Ammon's horn (tissue), 1 donor: ENCODE data around the gene RHBDL1.

Source experiments
- DNase-seq: peaks from one replicate; pipeline ENCODE4 v3.0.0-alpha.2; 2016; ENCODE audit warnings: low spot score

RHBDL1 gene

GRCh38 chr16:657487-657886, 18.0 kb upstream of the RHBDL1 start:
- DNase-seq = no peak

GRCh38 chr16:658679-659571, 16.5 kb upstream of the RHBDL1 start:
- no peak for DNase-seq

- DNase-seq = no peak
Measured at GRCh38 chr16:659618-660017, 15.9 kb upstream of the RHBDL1 start.

GRCh38 chr16:660132-660458, 15.4 kb upstream of the RHBDL1 start:
- no peak for DNase-seq

DNA sequence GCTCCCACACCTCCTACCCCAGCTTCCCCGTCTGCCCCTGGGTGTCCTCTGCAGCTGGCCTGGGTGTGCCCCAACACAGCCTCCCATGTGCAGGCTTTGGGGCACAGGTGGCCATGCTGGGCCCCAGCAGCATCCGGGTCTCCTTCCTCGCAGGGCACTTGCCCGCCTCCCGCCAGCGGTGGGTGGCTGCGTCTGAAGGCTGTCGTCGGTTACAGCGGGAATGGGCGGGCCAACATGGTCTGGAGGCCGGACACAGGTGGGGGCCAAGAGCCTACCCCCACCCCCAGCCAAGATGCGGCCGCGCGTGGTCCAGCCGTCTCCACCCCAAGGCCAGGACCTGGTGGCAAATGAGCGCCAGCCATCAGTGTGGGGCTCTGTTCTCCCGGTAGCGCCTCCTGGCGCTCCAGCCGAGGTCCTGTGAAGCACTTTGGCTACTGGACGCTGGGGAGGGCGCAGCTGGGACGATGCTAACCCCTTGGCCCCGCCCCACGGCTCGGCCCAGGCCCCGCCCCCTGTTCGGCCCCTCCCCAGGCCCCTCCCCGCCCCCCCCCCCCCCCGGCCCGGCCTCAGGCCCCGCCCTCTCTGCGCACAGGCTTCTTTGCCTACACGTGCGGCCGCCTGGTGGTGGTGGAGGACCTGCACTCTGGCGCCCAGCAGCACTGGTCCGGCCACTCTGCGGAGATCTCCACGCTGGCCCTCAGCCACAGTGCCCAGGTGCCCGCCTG, 14.8 kb upstream of the RHBDL1 start:
- DNase-seq = peak; percentile 94

DNA sequence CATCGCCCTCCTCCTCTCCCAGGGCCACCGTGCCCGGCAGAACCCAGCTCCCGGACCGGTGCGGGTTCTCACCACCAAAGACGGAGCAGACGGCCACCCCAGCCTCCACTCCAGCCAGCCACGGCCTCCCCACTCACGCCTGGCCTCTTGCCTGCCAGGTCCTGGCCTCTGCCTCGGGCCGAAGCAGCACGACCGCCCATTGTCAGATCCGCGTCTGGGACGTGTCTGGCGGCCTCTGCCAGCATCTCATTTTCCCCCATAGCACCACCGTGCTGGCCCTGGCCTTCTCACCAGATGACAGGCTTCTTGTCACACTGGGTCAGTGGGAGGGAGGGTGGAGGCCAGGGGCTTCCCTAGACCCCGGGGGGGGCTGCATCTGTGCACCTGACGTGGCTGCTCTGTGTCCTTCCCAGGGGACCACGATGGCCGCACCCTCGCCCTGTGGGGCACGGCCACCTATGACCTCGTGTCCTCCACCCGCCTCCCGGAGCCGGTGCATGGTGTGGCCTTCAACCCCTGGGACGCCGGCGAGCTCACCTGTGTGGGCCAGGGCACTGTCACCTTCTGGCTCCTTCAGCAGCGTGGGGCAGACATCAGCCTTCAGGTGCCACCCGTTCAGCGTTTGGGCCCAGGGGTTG, 14.2 kb upstream of the RHBDL1 start:
- no peak for DNase-seq

GRCh38 chr16:662095-662494, 13.4 kb upstream of the RHBDL1 start:
- DNase-seq = no peak

GRCh38 chr16:662597-662996, 12.9 kb upstream of the RHBDL1 start:
- no peak for DNase-seq

DNA sequence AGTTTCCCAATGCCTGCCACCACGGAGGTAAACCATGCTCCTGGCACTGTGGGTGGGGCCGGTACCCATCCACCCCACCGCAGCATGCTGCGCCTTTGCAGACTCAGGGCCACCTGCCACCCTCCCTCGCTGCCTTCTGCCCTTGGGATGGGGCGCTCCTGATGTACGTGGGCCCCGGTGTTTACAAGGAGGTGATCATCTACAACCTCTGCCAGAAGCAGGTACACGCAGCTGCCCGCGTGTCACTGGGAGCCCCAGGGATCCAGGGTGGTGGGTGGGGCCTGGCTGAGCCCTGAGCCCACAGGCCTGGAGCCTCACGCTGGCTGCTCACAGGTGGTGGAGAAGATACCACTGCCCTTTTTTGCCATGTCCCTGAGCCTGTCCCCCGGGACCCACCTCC, 8.9 kb upstream of the RHBDL1 start:
- no peak for DNase-seq

GRCh38 chr16:667113-667779, 8.2 kb upstream of the RHBDL1 start:
- no peak for DNase-seq

DNA sequence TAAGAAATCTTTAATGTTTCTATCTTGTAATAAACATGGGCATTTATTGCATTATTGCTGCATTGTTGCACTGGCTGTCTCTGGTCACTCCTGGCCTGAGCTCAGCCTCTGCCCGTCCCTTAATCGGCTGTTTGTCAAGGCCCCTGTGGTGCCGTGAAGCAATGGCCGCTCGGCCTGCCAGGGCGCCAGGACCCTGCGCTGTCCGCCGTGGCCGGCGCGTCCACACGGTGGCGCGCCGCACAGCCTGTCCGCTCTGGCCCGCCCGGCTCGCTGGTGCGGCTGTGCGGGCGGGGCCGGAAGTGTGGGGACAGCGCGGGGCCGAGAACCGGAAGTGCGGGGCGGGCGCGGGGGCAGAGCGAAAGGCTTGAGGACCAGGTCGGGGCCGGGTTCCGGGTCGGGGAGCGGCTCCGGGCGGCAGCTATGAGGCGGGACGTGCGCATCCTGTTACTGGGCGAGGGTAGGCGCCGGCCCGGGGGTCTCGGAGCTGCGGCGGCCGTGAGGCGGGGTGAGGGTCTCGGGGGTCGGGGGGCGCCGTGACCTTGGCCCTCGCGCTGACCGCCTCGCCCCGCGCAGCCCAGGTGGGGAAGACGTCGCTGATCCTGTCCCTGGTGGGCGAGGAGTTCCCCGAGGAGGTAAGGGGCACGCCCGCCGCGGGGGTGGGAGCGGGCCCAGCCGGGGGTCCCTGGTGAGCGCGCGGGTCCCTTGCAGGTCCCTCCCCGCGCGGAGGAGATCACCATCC, 7.5 kb upstream of the RHBDL1 start, which contains the start of gene RHOT2:
TSS of gene RHOT2 (plus strand) at position 353 of the 739 bp plus-strand sequence. CDS start at position 421, 68 bp downstream.
- DNase-seq = peak; percentile 93

DNA sequence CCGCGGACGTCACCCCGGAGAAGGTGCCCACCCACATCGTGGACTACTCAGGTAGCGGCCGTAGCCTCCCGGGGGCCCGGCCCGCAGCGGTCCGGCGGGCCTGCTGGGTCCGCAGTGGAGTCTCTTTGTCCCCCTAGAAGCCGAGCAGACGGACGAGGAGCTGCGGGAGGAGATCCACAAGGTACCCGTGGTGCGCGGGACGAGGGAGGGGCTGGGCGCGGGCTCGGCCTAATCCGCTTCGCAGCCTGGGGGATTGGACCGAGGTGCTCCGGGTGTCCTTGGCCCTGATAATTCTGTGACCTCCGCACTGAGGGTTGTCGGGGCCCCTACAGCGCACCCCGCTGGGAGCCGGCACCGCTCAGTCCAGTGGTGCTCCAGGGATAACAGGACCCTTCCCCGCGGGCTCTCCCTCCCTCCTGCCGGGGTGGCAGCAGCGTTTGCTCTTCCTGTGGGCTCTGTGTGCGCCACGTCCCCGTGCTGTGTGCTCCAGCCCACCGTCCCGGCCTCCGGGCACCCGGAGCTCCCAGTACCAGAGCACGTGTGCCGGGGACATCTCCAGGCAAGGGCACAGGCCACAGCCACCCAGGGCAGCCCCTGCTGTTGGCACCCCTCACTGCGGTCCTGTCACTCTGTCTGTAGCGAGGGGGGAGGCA, 6.8 kb upstream of the RHBDL1 start:
- no peak for DNase-seq

DNA sequence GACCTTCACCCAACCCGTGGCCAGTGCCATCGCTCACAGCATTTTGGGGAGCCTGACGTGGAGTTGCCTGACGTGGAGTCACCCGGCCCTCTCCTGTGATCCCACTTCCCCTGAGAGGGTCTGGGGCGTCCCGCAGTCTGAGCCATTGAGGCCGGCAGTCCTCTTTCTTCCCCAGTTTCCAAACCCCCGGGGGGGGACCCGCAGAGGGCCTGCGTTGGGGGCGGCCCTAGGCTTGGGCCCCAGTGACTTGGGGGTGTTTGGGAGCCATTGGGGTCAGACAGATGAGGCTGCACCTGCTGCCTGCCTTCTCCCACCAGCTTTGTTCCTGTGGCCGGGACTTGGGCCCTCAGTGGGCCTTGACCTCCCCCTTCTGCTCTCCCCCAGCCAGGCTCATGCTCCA, 5.8 kb upstream of the RHBDL1 start:
- no peak for DNase-seq

DNA sequence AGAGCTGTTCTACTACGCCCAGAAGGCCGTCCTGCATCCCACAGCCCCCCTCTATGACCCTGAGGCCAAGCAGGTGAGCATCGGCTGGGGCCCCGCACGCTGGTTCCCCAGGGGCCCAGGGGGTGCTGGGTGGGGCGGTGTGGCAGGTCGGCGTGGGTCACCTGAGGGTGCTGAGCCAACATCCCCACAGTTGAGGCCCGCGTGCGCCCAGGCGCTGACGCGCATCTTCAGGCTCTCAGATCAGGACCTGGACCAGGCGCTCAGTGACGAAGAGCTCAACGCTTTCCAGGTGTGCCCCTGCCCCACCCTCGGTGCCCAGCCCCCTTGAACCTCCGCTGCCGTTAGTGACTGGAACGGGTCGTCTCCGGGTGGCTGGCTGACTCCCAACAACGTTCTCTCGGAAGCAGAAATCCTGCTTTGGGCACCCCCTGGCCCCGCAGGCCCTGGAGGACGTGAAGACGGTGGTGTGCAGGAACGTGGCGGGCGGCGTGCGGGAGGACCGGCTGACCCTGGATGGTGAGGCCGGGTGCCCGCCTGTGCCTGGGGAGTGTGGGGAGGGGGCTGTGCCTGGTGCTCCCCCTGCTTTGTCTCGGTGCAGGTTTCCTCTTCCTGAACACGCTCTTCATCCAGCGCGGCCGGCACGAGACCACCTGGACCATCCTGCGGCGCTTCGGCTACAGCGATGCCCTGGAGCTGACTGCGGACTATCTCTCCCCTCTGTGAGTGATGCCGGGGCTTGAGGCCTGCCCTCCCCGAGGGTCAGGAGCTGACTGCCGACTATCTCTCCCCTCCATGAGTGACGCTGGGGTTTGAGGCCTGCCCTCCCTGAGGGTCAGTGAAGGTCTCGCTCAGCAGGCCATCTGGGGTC, 4.8 kb upstream of the RHBDL1 start:
- DNase-seq = no peak

DNA sequence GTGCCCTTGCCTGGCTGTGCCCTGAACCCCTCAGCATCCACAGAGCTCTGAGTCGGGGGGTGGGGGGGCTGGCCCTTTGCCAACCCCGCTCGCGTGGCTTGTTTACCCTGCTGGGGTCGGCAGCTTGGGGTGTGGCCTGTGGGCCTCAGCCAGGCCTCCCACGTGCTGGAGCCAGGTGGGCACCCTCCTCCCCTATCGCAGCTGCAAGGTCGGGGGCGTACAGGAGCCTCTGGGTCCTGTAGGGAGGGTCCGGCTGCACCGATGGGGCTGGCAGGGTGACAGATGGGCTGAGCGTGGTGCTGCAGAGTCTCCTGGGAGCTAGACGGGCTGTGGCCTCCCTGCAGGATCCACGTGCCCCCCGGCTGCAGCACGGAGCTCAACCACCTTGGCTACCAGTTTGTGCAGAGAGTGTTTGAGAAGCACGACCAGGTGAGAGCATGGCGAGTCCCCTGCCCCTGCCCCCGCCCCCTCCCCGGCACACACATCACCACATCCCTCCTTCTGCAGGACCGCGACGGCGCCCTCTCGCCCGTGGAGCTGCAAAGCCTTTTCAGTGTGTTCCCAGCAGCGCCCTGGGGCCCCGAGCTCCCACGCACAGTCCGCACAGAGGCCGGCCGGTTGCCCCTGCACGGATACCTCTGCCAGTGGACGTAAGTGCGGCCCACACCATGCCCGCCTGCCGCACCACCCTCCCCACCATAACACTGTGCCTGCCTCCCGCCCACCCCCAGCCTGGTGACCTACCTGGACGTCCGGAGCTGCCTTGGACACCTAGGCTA, 3.9 kb upstream of the RHBDL1 start:
- DNase-seq = no peak

DNA sequence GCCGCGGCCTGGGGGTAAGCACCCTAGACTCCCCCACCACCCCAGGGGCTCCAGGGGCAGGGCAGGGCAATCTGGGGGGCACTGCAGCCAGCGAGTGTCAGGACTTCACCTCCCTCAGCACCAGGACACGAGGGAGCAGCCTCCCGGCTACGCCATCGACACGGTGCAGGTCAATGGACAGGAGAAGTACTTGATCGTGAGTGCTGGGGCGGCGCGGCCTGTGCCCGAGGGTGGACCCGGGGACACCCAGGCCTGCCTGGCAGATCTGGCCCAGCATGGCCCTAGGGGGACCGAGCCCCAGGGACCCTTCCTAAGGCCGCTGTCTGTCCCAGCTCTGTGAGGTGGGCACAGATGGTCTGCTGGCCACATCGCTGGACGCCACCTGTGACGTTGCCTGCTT, 3.1 kb upstream of the RHBDL1 start:
- DNase-seq = no peak

- no peak for DNase-seq
Measured at GRCh38 chr16:672851-673250, 2.6 kb upstream of the RHBDL1 start.

- no peak for DNase-seq
Measured at GRCh38 chr16:673399-673991, 2.0 kb upstream of the RHBDL1 start.
